HCT116 (cell line): Measurements from ENCODE around the gene CCDC127. TPM values are rescaled to one million over a fixed set of nuclear protein-coding genes. Genes with fewer than 3 reads are reported as not detected.

Experiments used
- ATAC-seq: fragments of 200-7000 bp; cut with Tn5 transposase; 2 replicates; pipeline ENCODE4 v1.9.1; 2020; ENCODE audit warnings: mild to moderate bottlenecking, moderate library complexity
- BruUV-seq: library from RNA; stranded (reverse); fragments of 400-500 nt; replicated peaks from 2 replicates; lab custom pipeline; 2021; lab: Mats Ljungman, UMichigan
- CTCF ChIA-PET: fragments of 300-600 bp; sonication (Branson Sonifier 250); formaldehyde crosslinking; loops from one replicate; lab custom pipeline; 2021; ENCODE audit warnings: antibody characterized with exemption; lab: Charles Lee
- POLR2A ChIA-PET: fragments of 300-600, 350-600 bp; sonication (Branson Sonifier 250); formaldehyde crosslinking; loops from one replicate; lab custom pipeline; 2021; ENCODE audit warnings: antibody characterized with exemption; lab: Charles Lee
- RAD21 ChIA-PET, 2 experiments: fragments of 300-600 bp; sonication (Branson Sonifier 250); formaldehyde crosslinking; loops; one replicate each; lab custom pipeline; 2023; ENCODE audit warnings: low total read pairs in 2 of 2; ENCODE audit not compliant: uncharacterized antibody in 2 of 2, unreplicated experiment in 2 of 2, low non-redundant PET in 1 of 2; lab: Charles Lee
- DNase-seq: peaks from one replicate; pipeline ENCODE4 v3.0.0-alpha.2; 2010; ENCODE audit warnings: low read depth, low spot score
- H2AFZ ChIP-seq: fragments of 200-600 bp; shearing (Covaris generic), sonication (generic); 2 replicates; pipeline ENCODE4 v1.6.1; 2017; ENCODE audit warnings: low read depth, mixed run types, mixed read lengths, antibody characterized with exemption, low read length; ENCODE audit not compliant: poor library complexity, severe bottlenecking
- H3K27ac ChIP-seq: 2 replicates; pipeline ENCODE4 v1.5.1; 2012; ENCODE audit warnings: low read depth, low read length
- H3K27me3 ChIP-seq: fragments of 200-600 bp; sonication (generic); 2 replicates; pipeline ENCODE4 v1.6.1; 2016; ENCODE audit warnings: mixed run types, low read length, mixed read lengths; ENCODE audit not compliant: insufficient read depth
- H3K36me3 ChIP-seq, 2 experiments: fragments of 200-500 bp in 1 of 2; fragments of 200-600 bp in 1 of 2; sonication (Bioruptor generic) in 1 of 2; sonication (generic) in 1 of 2; 2 replicates each; pipeline versions ENCODE4 v1.5.1 to v1.6.1; 2014 to 2016; ENCODE audit warnings: low read length in 2 of 2, inconsistent platforms in 1 of 2, mixed read lengths in 1 of 2, mixed run types in 1 of 2; ENCODE audit not compliant: insufficient read depth in 2 of 2, control insufficient read depth in 1 of 2
- H3K4me1 ChIP-seq, 2 experiments: fragments of 200-600 bp in 1 of 2; sonication (generic) in 1 of 2; 2 replicates each; pipeline versions ENCODE4 v1.5.1 to v1.6.1; 2012 to 2017; ENCODE audit warnings: low read length in 2 of 2, inconsistent platforms in 1 of 2, mild to moderate bottlenecking in 1 of 2, mixed read lengths in 1 of 2, mixed run types in 1 of 2, moderate library complexity in 1 of 2; ENCODE audit not compliant: insufficient read depth in 2 of 2, control insufficient read depth in 1 of 2
- H3K4me2 ChIP-seq: fragments of 200-600 bp; sonication (generic); 2 replicates; pipeline ENCODE4 v1.6.1; 2017; ENCODE audit warnings: mixed run types, low read length, mixed read lengths
- H3K4me3 ChIP-seq, 2 experiments: fragments of 200-600 bp in 1 of 2; sonication (generic) in 1 of 2; replicated peaks in 1 of 2; 2 replicates each; pipeline ENCODE4 v1.5.1; 2011 to 2016; ENCODE audit warnings: low read length in 2 of 2, control low read depth in 1 of 2, low read depth in 1 of 2, mild to moderate bottlenecking in 1 of 2, mixed read lengths in 1 of 2, mixed run types in 1 of 2
- H3K79me2 ChIP-seq: fragments of 200-600 bp; sonication (generic); 2 replicates; pipeline ENCODE4 v1.6.1; 2017; ENCODE audit warnings: mild to moderate bottlenecking, mixed run types, low read length, moderate library complexity, mixed read lengths; ENCODE audit not compliant: insufficient read depth
- H3K9ac ChIP-seq: fragments of 200-600 bp; sonication (generic); 2 replicates; pipeline ENCODE4 v1.6.1; 2016; ENCODE audit warnings: low read length, mixed read lengths
- H3K9me2 ChIP-seq: fragments of 200-600 bp; sonication (generic), shearing (Covaris generic); 2 replicates; pipeline ENCODE4 v1.6.1; 2017; ENCODE audit warnings: mixed run types, mild to moderate bottlenecking, moderate library complexity; ENCODE audit not compliant: insufficient read depth
- H3K9me3 ChIP-seq, 2 experiments: fragments of 200-500 bp in 1 of 2; fragments of 200-600 bp in 1 of 2; sonication (Bioruptor generic) in 1 of 2; sonication (generic) in 1 of 2; 2 replicates each; pipeline ENCODE4 v1.6.1; 2014 to 2017; ENCODE audit warnings: low read length in 2 of 2, mixed read lengths in 2 of 2, inconsistent platforms in 1 of 2, low read depth in 1 of 2, mild to moderate bottlenecking in 1 of 2, mixed run types in 1 of 2, moderate library complexity in 1 of 2; ENCODE audit not compliant: control insufficient read depth in 1 of 2, insufficient read depth in 1 of 2
- H4K20me1 ChIP-seq: fragments of 200-600 bp; sonication (generic), shearing (Covaris generic); 2 replicates; pipeline ENCODE4 v1.6.1; 2017; ENCODE audit warnings: mixed run types, mild to moderate bottlenecking, moderate library complexity; ENCODE audit not compliant: insufficient read depth
- EGR1 ChIP-seq: IDR thresholded peaks from 2 replicates; pipeline ENCODE4 v1.6.1; 2012; ENCODE audit warnings: low read depth
- EZH2 ChIP-seq: fragments of 200-600 bp; sonication (generic); IDR thresholded peaks from 2 replicates; pipeline ENCODE4 v1.6.1; 2017; ENCODE audit warnings: antibody characterized with exemption, mixed run types
- EZH2phosphoT487 ChIP-seq: fragments of 200-600 bp; IDR thresholded peaks from 2 replicates; pipeline ENCODE4 v1.6.1; 2018; ENCODE audit warnings: antibody characterized with exemption, borderline replicate concordance
- JUND ChIP-seq: IDR thresholded peaks from 2 replicates; pipeline ENCODE4 v1.6.1; 2012
- POLR2A ChIP-seq: IDR thresholded peaks from 2 replicates; pipeline ENCODE4 v1.7.0; 2011; ENCODE audit warnings: borderline replicate concordance; ENCODE audit not compliant: insufficient read depth, insufficient read length; ENCODE audit errors: extremely low read depth
- POLR2AphosphoS5 ChIP-seq: IDR thresholded peaks from 2 replicates; pipeline ENCODE4 v1.6.1; 2011; ENCODE audit warnings: mild to moderate bottlenecking, low read depth, low read length, moderate library complexity
- RAD21 ChIP-seq: IDR thresholded peaks from 2 replicates; pipeline ENCODE4 v1.6.1; 2012; ENCODE audit warnings: low read depth, mild to moderate bottlenecking
- SIN3A ChIP-seq: IDR thresholded peaks from 2 replicates; pipeline ENCODE4 v1.6.1; 2012; ENCODE audit warnings: low read depth
- TCF7L2 ChIP-seq: IDR thresholded peaks from 2 replicates; pipeline ENCODE4 v1.7.0; 2011; ENCODE audit warnings: borderline replicate concordance, inconsistent platforms; ENCODE audit not compliant: insufficient read depth, insufficient read length; ENCODE audit errors: extremely low read depth
- ZFX ChIP-seq: fragments of 450-650 bp; IDR thresholded peaks from 2 replicates; pipeline ENCODE4 v1.6.1; 2017
- intact Hi-C: fragments of 100-400 bp; cut with micrococcal nuclease; formaldehyde crosslinking; loops from 2 replicates; pipeline ENCODE4 v1.10.0; 2022
- total RNA-seq: library from RNA; stranded (reverse); gene quantifications from one replicate; pipeline ENCODE4 v1.2.1, GENCODE V29; 2021; ENCODE audit not compliant: unreplicated experiment
- TF ChIP-seq, protein P1 (sequence below): IDR thresholded peaks from 2 replicates; pipeline ENCODE4 v1.6.1; 2011; ENCODE audit warnings: mild to moderate bottlenecking, low read length, moderate library complexity; ENCODE audit not compliant: insufficient replicate concordance; ENCODE audit errors: extremely low read depth
- TF ChIP-seq, protein P2 (sequence below): IDR thresholded peaks from 2 replicates; pipeline ENCODE4 v1.6.1; 2012
- TF ChIP-seq, protein P3 (sequence below): IDR thresholded peaks from 2 replicates; pipeline ENCODE4 v1.6.1; 2012

CCDC127 gene
- total RNA-seq, 1 experiment from 2014 or later, result 5.1 TPM

DNA sequence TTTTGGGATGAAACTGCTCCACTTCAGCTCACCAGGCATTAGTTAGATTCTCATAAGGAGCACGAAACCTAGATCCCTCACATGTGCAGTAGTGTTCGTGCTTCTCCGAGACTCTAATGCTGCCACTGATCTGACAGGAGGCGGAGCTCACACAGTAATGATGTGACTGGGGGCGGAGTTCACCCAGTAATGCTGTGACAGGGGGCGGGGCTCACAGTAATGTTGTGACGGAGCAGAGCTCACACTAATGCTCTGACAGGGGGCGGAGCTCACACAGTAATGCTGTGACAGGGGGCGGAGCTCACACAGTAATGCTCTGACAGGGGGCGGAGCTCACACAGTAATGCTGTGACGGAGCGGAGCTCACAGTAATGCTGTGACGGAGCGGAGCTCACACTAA lies 53.7 kb downstream of the CCDC127 start:
- no peak for DNase-seq
- H3K27me3 ChIP-seq, result no peaks in the 10 kb centered on the region

DNA sequence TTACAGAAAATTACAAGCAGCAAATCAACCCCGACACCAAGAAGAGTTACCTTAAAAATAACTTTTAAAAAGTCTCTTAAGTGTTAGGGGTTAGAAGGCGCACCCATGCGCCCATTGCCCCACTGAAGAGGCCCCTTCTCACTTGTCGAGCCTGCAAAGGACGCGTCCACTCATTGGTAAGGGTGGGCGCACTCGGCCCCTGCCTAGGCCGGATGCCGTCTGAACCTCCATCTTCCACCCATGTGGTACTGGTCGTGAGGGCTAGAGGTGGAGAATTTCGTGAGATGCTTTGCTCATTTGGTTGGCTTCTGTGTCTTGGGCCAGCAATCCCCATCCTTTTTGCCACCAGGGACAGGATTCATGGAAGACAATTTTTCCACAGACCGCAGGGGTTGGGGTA lies 54.1 kb downstream of the CCDC127 start:
- H3K4me1 ChIP-seq, result peaks cover 0 to 6% of the 10 kb centered on the region in 2 experiments; a peak in 2 of 4 replicates
- CTCF ChIA-PET, result no interaction called here
- H3K36me3 ChIP-seq, result no peaks in the 10 kb centered on the region
- H3K9ac ChIP-seq, result no peak overlapping the region
- H3K9me3 ChIP-seq, result no peaks in the 10 kb centered on the region
- H2AFZ ChIP-seq, result no peak overlapping the region
- H3K9me2 ChIP-seq, result no peaks in the 10 kb centered on the region
- ATAC-seq (no peak), DNase-seq (no peak)
- no peak overlapping the region for H3K27ac ChIP-seq
- no peak overlapping the region for H3K4me3 ChIP-seq
- H4K20me1 ChIP-seq, result no peaks in the 10 kb centered on the region
- no peaks in the 10 kb centered on the region for H3K79me2 ChIP-seq
- BruUV-seq, result no TSS peak
- no peaks in the 10 kb centered on the region for H3K27me3 ChIP-seq
- POLR2A ChIA-PET, result no interaction called here
- H3K4me2 ChIP-seq, result no peak overlapping the region
- TF ChIP-seq, protein P1, sequence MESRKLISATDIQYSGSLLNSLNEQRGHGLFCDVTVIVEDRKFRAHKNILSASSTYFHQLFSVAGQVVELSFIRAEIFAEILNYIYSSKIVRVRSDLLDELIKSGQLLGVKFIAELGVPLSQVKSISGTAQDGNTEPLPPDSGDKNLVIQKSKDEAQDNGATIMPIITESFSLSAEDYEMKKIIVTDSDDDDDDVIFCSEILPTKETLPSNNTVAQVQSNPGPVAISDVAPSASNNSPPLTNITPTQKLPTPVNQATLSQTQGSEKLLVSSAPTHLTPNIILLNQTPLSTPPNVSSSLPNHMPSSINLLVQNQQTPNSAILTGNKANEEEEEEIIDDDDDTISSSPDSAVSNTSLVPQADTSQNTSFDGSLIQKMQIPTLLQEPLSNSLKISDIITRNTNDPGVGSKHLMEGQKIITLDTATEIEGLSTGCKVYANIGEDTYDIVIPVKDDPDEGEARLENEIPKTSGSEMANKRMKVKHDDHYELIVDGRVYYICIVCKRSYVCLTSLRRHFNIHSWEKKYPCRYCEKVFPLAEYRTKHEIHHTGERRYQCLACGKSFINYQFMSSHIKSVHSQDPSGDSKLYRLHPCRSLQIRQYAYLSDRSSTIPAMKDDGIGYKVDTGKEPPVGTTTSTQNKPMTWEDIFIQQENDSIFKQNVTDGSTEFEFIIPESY, result no peak
- TF ChIP-seq EZH2 (no peak), POLR2AphosphoS5 (no peak), JUND (no peak), POLR2A (no peak), EZH2phosphoT487 (no peak), ZFX (no peak), RAD21 (no peak), SIN3A (no peak), EGR1 (no peak)
- TF ChIP-seq, protein P2, sequence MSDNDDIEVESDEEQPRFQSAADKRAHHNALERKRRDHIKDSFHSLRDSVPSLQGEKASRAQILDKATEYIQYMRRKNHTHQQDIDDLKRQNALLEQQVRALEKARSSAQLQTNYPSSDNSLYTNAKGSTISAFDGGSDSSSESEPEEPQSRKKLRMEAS, result no peak
- intact Hi-C loops, result no loop called here
- RAD21 ChIA-PET, result no interaction called here

More for the DNA sequence above, 53.7 kb downstream of the CCDC127 start:
- H3K4me1 ChIP-seq, result peaks cover 0 to 6% of the 10 kb centered on the region in 2 experiments; a peak in 2 of 4 replicates
- H3K4me3 ChIP-seq, result no peak overlapping the region
- no peaks in the 10 kb centered on the region for H3K79me2 ChIP-seq
- RAD21 ChIA-PET, result no interaction called here
- no peak overlapping the region for H3K9ac ChIP-seq
- POLR2A ChIA-PET, result no interaction called here
- no peaks in the 10 kb centered on the region for H3K9me2 ChIP-seq
- CTCF ChIA-PET, result no interaction called here
- peak; percentile 55; the same call in 1 of the 2 replicates for ATAC-seq
- BruUV-seq, result no TSS peak
- no peaks in the 10 kb centered on the region for H3K36me3 ChIP-seq
- no peak overlapping the region for H3K4me2 ChIP-seq
- no peak overlapping the region for H2AFZ ChIP-seq
- intact Hi-C loops, result no loop called here
- H4K20me1 ChIP-seq, result no peaks in the 10 kb centered on the region
- H3K27ac ChIP-seq, result no peak overlapping the region
- TF ChIP-seq, protein P3, sequence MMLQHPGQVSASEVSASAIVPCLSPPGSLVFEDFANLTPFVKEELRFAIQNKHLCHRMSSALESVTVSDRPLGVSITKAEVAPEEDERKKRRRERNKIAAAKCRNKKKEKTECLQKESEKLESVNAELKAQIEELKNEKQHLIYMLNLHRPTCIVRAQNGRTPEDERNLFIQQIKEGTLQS, result no peak
- no peak for TF ChIP-seq EGR1
- no peak for TF ChIP-seq POLR2AphosphoS5
- TF ChIP-seq TCF7L2, result no peak
- no peaks in the 10 kb centered on the region for H3K9me3 ChIP-seq
